DND-41 (cell line): Measurements from ENCODE around the gene HOXA4.

Experiments used
- CTCF ChIP-seq: IDR thresholded peaks from 2 replicates; pipeline ENCODE4 v1.5.1; 2012; ENCODE audit warnings: borderline replicate concordance, low read length, moderate library complexity, mild to moderate bottlenecking; ENCODE audit not compliant: poor library complexity, severe bottlenecking; ENCODE audit errors: extremely low read depth
- EZH2 ChIP-seq: IDR thresholded peaks from 3 replicates; pipeline ENCODE4 v1.6.1; 2012; ENCODE audit warnings: borderline replicate concordance, low read depth, mild to moderate bottlenecking, moderate library complexity, low read length, inconsistent platforms; ENCODE audit not compliant: severe bottlenecking

- TF ChIP-seq CTCF: no peak
- no peak for TF ChIP-seq EZH2
These were observed 4.6 kb downstream of the HOXA4 start for GRCh38 chr7:27125986-27126394.
